Measurements from ENCODE around the gene IYD. TPM values are rescaled to one million over a fixed set of nuclear protein-coding genes. Genes with fewer than 3 reads are reported as not detected.

The IYD gene
- total and polyA plus RNA-seq, 2 experiments from 2014 or later, result not detected

DNA sequence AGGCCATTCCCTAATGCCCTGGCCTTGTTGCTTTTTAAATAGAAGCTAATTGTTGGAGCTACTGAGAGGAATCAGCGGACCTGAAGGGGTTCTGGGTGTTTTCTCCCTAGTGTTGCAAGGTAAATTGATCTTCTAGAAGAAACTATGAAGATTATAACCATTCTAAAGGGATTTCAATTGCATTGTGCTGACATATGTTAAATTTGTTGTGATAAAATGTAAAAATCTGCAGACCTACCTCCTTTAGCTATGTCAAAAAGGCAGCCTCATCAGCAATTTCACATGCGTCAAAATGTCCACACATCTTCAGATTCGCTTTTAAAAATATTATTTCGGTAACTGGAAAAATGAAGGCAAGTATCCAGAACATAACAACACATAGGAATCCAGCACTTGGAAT, 44.4 kb downstream of the IYD start:
- in situ Hi-C loops (cut with MboI), result loop anchor here (25.0 kb wide), 1 partner anchor 924 kb away; no protein-coding TSS in a partner anchor
- H4K20me1 ChIP-seq (ENCODE audit: insufficient read depth), result no peaks in the 10 kb centered on the region
- 34 to 35% methylated on average over 4 of the region's 4 CpGs for WGBS, 2 experiments (ENCODE audit: low coverage in 1 of 2, low lambda C conversion rate in 2 of 2, missing lambda C conversion rate in 2 of 2)

GRCh38 chr6:150413781-150414281, 45.0 kb downstream of the IYD start:
- 40 to 42% methylated on average over 3 of the region's 3 CpGs for WGBS, 2 experiments (ENCODE audit: low coverage in 1 of 2, low lambda C conversion rate in 2 of 2, missing lambda C conversion rate in 2 of 2)
- Histone ChIP-seq H3K9ac (no peak overlapping the region), H3K9me2 (ENCODE audit: insufficient read depth) (no peaks in the 10 kb centered on the region), H3K4me1 (ENCODE audit: insufficient read depth) (peaks cover 15% of the 10 kb centered on the region), H3F3A (ENCODE audit: insufficient read depth) (peaks cover 10% of the 10 kb centered on the region; the same call in 1 of the 2 replicates), H3K27ac (no peak overlapping the region), H2AFZ (no peak overlapping the region), H3K4me2 (ENCODE audit: unreplicated experiment) (no peak overlapping the region), H3K79me2 (ENCODE audit: insufficient read depth) (no peaks in the 10 kb centered on the region), H3K4me3 (no peak overlapping the region), H3K9me3 (ENCODE audit: low read depth) (no peaks in the 10 kb centered on the region), H4K20me1 (ENCODE audit: insufficient read depth) (no peaks in the 10 kb centered on the region), H3K36me3 (ENCODE audit: low read depth) (no peaks in the 10 kb centered on the region), H3K27me3 (replicated peaks; ENCODE audit: insufficient read depth) (peaks cover 9% of the 10 kb centered on the region)
- DNase-seq, result no peak
- no peak for TF ChIP-seq EZH2phosphoT487 (IDR thresholded peaks at IDR 0.05; ENCODE audit: insufficient read depth, low read depth)
- no peak for TF ChIP-seq EZH2 (IDR thresholded peaks at IDR 0.05; ENCODE audit: insufficient read depth, poor library complexity, severe bottlenecking)
- in situ Hi-C loops (cut with MboI), result loop anchor here (25.0 kb wide), 1 partner anchor 923 kb away; no protein-coding TSS in a partner anchor

More for the DNA sequence above, 44.4 kb downstream of the IYD start:
- peaks cover 9% of the 10 kb centered on the region for H3K27me3 ChIP-seq (replicated peaks; ENCODE audit: insufficient read depth)
- DNase-seq, result no peak
- TF ChIP-seq EZH2 (IDR thresholded peaks at IDR 0.05; ENCODE audit: insufficient read depth, poor library complexity, severe bottlenecking) (no peak), EZH2phosphoT487 (IDR thresholded peaks at IDR 0.05; ENCODE audit: insufficient read depth, low read depth) (no peak)
- no peaks in the 10 kb centered on the region for H3K9me3 ChIP-seq (ENCODE audit: low read depth)
- no peak overlapping the region for H3K9ac ChIP-seq
- 0 out of 2 replicates have a peak, but pooled peaks cover 6% of the 10 kb centered on the region for H3F3A ChIP-seq (ENCODE audit: insufficient read depth)
- no peak overlapping the region for H3K4me2 ChIP-seq (ENCODE audit: unreplicated experiment)
- no peaks in the 10 kb centered on the region for H3K36me3 ChIP-seq (ENCODE audit: low read depth)
- H2AFZ ChIP-seq, result no peak overlapping the region
- no peaks in the 10 kb centered on the region for H3K79me2 ChIP-seq (ENCODE audit: insufficient read depth)
- H3K9me2 ChIP-seq (ENCODE audit: insufficient read depth), result no peaks in the 10 kb centered on the region
- H3K4me3 ChIP-seq, result no peak overlapping the region
- no peak overlapping the region for H3K27ac ChIP-seq
- H3K4me1 ChIP-seq (ENCODE audit: insufficient read depth), result peaks cover 15% of the 10 kb centered on the region

DNA sequence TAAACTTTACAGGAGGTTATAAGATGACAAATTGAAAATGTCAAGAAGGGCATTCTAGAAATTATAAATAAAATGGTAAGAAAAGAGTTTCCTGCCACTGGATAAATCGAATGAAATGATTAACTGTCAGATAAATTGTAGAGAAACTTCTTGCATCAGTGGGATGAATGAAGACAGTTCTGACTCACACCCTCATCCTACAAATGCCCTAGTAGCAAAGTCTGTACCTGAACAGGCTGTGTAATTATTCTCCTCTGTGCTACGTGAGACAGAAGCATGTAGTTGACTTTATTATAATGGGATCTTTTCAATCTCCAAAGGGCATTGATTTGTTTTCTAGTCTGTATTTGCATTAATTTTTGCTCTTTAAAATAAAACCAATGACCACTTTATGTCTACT, 47.3 kb downstream of the IYD start:
- H4K20me1 ChIP-seq (ENCODE audit: insufficient read depth), result no peaks in the 10 kb centered on the region
- peaks cover 10% of the 10 kb centered on the region; the same call in 1 of the 2 replicates for H3F3A ChIP-seq (ENCODE audit: insufficient read depth)
- H3K27ac ChIP-seq, result no peak overlapping the region
- H3K9ac ChIP-seq, result no peak overlapping the region
- H3K4me3 ChIP-seq, result no peak overlapping the region
- no peak overlapping the region for H3K4me2 ChIP-seq (ENCODE audit: unreplicated experiment)
- H3K9me2 ChIP-seq (ENCODE audit: insufficient read depth), result no peaks in the 10 kb centered on the region
- 90 to 93% methylated on average over 2 of the region's 2 CpGs for WGBS, 2 experiments (ENCODE audit: low coverage in 1 of 2, low lambda C conversion rate in 2 of 2, missing lambda C conversion rate in 2 of 2)
- H3K79me2 ChIP-seq (ENCODE audit: insufficient read depth), result no peaks in the 10 kb centered on the region
- no peaks in the 10 kb centered on the region for H3K9me3 ChIP-seq (ENCODE audit: low read depth)
- H3K36me3 ChIP-seq (ENCODE audit: low read depth), result no peaks in the 10 kb centered on the region
- no peak for DNase-seq
- H3K27me3 ChIP-seq (replicated peaks; ENCODE audit: insufficient read depth), result peaks cover 9% of the 10 kb centered on the region
- TF ChIP-seq EZH2 (IDR thresholded peaks at IDR 0.05; ENCODE audit: insufficient read depth, poor library complexity, severe bottlenecking) (no peak), EZH2phosphoT487 (IDR thresholded peaks at IDR 0.05; ENCODE audit: insufficient read depth, low read depth) (no peak)
- peaks cover 9% of the 10 kb centered on the region for H3K4me1 ChIP-seq (ENCODE audit: insufficient read depth)
- no peak overlapping the region for H2AFZ ChIP-seq
- in situ Hi-C loops (cut with MboI), result loop anchor here (5.0 to 25.0 kb wide), 2 partner anchors 396 to 921 kb away; no protein-coding TSS in a partner anchor

GRCh38 chr6:150417250-150417649, 48.4 kb downstream of the IYD start:
- no peak for TF ChIP-seq EZH2 (IDR thresholded peaks at IDR 0.05; ENCODE audit: insufficient read depth, poor library complexity, severe bottlenecking)
- no peak for TF ChIP-seq EZH2phosphoT487 (IDR thresholded peaks at IDR 0.05; ENCODE audit: insufficient read depth, low read depth)
- in situ Hi-C loops (cut with MboI), result loop anchor here (5.0 to 25.0 kb wide), 2 partner anchors 395 to 920 kb away; no protein-coding TSS in a partner anchor
- Histone ChIP-seq H3K27ac (no peak overlapping the region), H3K9me2 (ENCODE audit: insufficient read depth) (no peaks in the 10 kb centered on the region), H2AFZ (peak overlapping the region; percentile 87), H3K4me3 (no peak overlapping the region), H3K36me3 (ENCODE audit: low read depth) (no peaks in the 10 kb centered on the region), H3K27me3 (replicated peaks; ENCODE audit: insufficient read depth) (no peaks in the 10 kb centered on the region; the same call in 1 of the 2 replicates), H3K9me3 (ENCODE audit: low read depth) (no peaks in the 10 kb centered on the region), H3K9ac (no peak overlapping the region), H3K4me1 (ENCODE audit: insufficient read depth) (peaks cover 7% of the 10 kb centered on the region), H3F3A (ENCODE audit: insufficient read depth) (peaks cover 7% of the 10 kb centered on the region; the same call in 1 of the 2 replicates), H3K4me2 (ENCODE audit: unreplicated experiment) (no peak overlapping the region), H4K20me1 (ENCODE audit: insufficient read depth) (no peaks in the 10 kb centered on the region), H3K79me2 (ENCODE audit: insufficient read depth) (no peaks in the 10 kb centered on the region)
- DNase-seq, result no peak
- WGBS, 2 experiments (ENCODE audit: low coverage in 1 of 2, low lambda C conversion rate in 2 of 2, missing lambda C conversion rate in 2 of 2), result 63 to 65% methylated on average over 6 of the region's 6 CpGs
